Esophagus muscularis mucosa (tissue), 4 donors: ENCODE data around the gene ZNF438.

Source experiments
- EP300 ChIP-seq: sonication (generic); formaldehyde crosslinking; IDR thresholded peaks from one replicate; pipeline ENCODE4 v1.6.1; 2017; ENCODE audit warnings: antibody characterized with exemption
- POLR2A ChIP-seq: fragments of 450-650 bp; IDR thresholded peaks from one replicate; pipeline ENCODE4 v1.6.1; 2017; ENCODE audit warnings: antibody characterized with exemption, moderate library complexity, mild to moderate bottlenecking, low read depth
- TF ChIP-seq, protein P1 (sequence below), 3 experiments: fragments of 200-600 bp in 2 of 3; fragments of 450-650 bp in 1 of 3; sonication (generic) in 2 of 3; IDR thresholded peaks; one replicate each; pipeline ENCODE4 v1.5.1; 2017 to 2019; ENCODE audit warnings: antibody characterized with exemption in 3 of 3, mild to moderate bottlenecking in 2 of 3, moderate library complexity in 1 of 3

DNA sequence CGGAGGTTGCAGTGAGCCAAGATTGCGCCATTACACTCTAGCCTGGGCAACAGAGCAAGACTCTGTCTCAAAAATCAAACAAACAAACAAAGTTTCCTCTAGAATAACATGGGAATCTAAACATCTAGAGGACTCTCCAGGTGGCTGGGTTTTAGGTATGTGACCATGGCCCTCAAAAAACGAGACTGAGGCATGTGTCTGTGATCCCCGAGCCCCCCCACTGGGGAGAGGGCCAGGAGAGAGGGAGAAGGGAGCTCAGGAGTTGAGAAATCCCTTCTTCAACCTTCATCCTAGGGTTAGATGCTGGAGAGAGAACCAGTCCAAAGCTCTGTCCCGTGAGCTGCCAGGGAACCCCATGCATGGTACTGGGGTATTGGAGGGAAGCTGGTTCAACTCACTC is 214.1 kb downstream of the ZNF438 start:
- TF ChIP-seq, protein P1, sequence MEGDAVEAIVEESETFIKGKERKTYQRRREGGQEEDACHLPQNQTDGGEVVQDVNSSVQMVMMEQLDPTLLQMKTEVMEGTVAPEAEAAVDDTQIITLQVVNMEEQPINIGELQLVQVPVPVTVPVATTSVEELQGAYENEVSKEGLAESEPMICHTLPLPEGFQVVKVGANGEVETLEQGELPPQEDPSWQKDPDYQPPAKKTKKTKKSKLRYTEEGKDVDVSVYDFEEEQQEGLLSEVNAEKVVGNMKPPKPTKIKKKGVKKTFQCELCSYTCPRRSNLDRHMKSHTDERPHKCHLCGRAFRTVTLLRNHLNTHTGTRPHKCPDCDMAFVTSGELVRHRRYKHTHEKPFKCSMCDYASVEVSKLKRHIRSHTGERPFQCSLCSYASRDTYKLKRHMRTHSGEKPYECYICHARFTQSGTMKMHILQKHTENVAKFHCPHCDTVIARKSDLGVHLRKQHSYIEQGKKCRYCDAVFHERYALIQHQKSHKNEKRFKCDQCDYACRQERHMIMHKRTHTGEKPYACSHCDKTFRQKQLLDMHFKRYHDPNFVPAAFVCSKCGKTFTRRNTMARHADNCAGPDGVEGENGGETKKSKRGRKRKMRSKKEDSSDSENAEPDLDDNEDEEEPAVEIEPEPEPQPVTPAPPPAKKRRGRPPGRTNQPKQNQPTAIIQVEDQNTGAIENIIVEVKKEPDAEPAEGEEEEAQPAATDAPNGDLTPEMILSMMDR (IDR thresholded peaks at IDR 0.05), result no peak
- TF ChIP-seq POLR2A (no peak), EP300 (no peak)
